ENCODE measurements around the gene PDE1C.

The PDE1C gene

GRCh38 chr7:32104766-32105165, 34.6 kb upstream of the PDE1C start:
- DNase-seq (ENCODE audit: low spot score) = no peak
- in situ Hi-C loops (cut with MboI; ENCODE audit: low sequenced_read_pairs, unreplicated experiment) = no loop called here
- TF ChIP-seq CTCF (IDR thresholded peaks at IDR 0.05; ENCODE audit: borderline replicate concordance, control extremely low read depth, extremely low read depth, insufficient read depth, missing control alignments) = no peak

- in situ Hi-C loops (cut with MboI; ENCODE audit: low sequenced_read_pairs, unreplicated experiment) = no loop called here
- no peak for DNase-seq (ENCODE audit: low spot score)
Measured at GRCh38 chr7:32103361-32103760, 33.2 kb upstream of the PDE1C start.

GRCh38 chr7:32102432-32102873, 32.2 kb upstream of the PDE1C start:
- in situ Hi-C loops (cut with MboI; ENCODE audit: low sequenced_read_pairs, unreplicated experiment) = no loop called here
- TF ChIP-seq CTCF (IDR thresholded peaks at IDR 0.05; ENCODE audit: borderline replicate concordance, control extremely low read depth, extremely low read depth, insufficient read depth, missing control alignments) = no peak
- no peak for DNase-seq (ENCODE audit: low spot score)

More at GRCh38 chr7:32103361-32103760, 33.2 kb upstream of the PDE1C start:
- no peak for TF ChIP-seq CTCF (IDR thresholded peaks at IDR 0.05; ENCODE audit: borderline replicate concordance, control extremely low read depth, extremely low read depth, insufficient read depth, missing control alignments)

GRCh38 chr7:32100407-32100907, 30.2 kb upstream of the PDE1C start:
- no peak for TF ChIP-seq CTCF (IDR thresholded peaks at IDR 0.05; ENCODE audit: borderline replicate concordance, control extremely low read depth, extremely low read depth, insufficient read depth, missing control alignments)
- in situ Hi-C loops (cut with MboI; ENCODE audit: low sequenced_read_pairs, unreplicated experiment) = no loop called here
- DNase-seq (ENCODE audit: low spot score) = no peak

GRCh38 chr7:32094516-32094915, 24.3 kb upstream of the PDE1C start:
- in situ Hi-C loops (cut with MboI; ENCODE audit: low sequenced_read_pairs, unreplicated experiment) = no loop called here
- TF ChIP-seq CTCF (IDR thresholded peaks at IDR 0.05; ENCODE audit: borderline replicate concordance, control extremely low read depth, extremely low read depth, insufficient read depth, missing control alignments) = no peak
- no peak for DNase-seq (ENCODE audit: low spot score)

- DNase-seq (ENCODE audit: low spot score) = no peak
- no peak for TF ChIP-seq CTCF (IDR thresholded peaks at IDR 0.05; ENCODE audit: borderline replicate concordance, control extremely low read depth, extremely low read depth, insufficient read depth, missing control alignments)
- in situ Hi-C loops (cut with MboI; ENCODE audit: low sequenced_read_pairs, unreplicated experiment) = no loop called here
Measured at GRCh38 chr7:32093415-32094408, 23.5 kb upstream of the PDE1C start.

Measured in GM13976 (cell line).